ENCODE measurements around the gene CD82.

The CD82 gene

DNA sequence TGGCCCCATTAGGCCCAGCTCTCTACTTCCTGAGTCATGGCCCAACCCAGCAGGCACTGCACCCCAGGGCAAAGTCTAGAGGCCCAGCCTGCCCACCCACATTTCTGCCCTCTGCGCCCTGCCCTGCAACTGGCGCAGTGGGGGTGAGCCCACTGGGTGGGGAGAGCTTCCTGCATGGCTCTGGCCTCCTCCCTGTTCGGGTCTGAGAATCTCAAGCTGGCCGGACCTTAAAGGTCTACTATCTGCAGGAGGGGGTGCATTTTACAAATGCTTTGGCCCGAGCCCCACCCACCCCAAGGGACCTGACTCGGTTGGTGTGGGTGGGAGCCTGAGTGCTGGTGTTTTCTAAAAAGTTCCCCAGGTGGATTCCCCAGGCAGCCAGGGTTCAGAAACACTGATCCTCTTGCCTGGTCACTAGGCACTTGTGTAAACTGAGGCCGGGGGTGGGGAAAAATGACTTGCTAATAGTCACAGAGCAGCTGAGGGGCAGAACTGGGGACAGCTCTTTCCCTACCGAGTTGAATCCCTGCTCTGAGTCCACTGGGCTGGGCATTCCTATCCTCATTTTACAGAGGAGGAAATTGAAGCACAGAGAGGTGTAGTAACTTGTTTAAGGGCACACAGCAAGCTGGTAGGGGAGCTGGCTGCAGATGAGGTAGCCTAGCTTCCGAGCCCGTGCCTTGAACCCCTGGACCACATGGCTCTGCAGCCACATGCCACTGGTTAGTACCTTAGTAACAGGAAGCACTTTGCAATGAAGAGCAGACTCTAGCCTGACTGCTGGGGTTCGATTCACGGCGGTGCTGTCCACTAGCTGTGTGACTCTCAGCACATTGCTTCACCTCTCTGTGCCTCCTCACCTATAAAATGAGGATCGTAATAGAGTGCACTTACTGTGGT is 36.3 kb downstream of the CD82 start:
- Histone ChIP-seq H3K4me1 (ENCODE audit: control insufficient read depth, insufficient read depth, low read length, unreplicated experiment) (peaks cover 26% of the 10 kb centered on the region), H3K27ac (ENCODE audit: low read depth, low read length) (no peak overlapping the region), H3K4me3 (ENCODE audit: low read depth, low read length) (no peak overlapping the region), H3K36me3 (ENCODE audit: insufficient read depth, low read length) (peaks cover under 1% of the 10 kb centered on the region; the same call in 1 of the 2 replicates), H3K27me3 (ENCODE audit: insufficient read depth, low read length) (no peaks in the 10 kb centered on the region), H2AFZ (ENCODE audit: low read length, unreplicated experiment) (no peak overlapping the region), H3K79me2 (ENCODE audit: control insufficient read depth, insufficient read depth, low read length, unreplicated experiment) (no peaks in the 10 kb centered on the region)

DNA sequence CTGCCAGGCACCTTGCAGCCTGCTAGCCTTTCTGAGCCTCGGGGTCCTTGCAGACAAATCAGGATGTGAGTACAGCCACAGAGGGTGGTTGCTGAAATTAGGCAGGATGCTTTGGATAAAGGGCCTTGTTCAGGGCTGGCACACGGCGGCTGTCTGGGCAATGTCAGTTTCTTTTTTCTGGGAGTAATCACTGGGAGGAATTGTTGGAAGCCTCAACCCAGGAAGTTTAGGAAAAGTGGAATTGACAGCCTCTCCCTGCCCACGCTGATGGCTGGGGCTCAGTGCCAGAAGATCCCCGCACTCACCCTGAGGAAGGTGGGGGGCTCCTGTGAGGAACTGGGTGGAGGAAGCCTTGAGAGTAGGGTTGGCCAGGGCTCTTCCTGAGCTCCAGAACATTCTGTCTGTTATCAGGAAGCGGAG is 37.4 kb downstream of the CD82 start:
- peaks cover 38% of the 10 kb centered on the region for H3K4me1 ChIP-seq (ENCODE audit: control insufficient read depth, insufficient read depth, low read length, unreplicated experiment)

DNA sequence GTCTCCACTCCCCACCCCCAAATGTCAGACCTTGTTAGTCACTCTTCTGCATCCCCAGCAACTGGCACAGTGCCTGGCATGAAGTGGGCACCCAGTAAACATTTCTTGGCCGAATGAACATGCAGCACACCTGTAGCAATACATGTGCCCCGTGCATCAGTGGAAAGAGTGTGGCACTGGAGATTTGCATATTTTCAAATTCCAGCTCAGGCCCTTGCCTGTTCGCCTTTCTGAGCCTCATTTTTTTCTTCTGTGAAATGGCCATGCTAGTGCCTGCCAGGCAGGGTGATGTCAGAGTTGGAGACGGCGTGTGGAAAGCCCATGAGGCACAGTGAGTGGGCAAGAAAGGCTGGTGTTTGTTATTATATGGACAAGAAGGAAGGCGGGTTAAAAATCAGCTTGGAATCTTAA is 38.7 kb downstream of the CD82 start:
- H3K4me3 ChIP-seq (ENCODE audit: low read depth, low read length): no peak overlapping the region
- peaks cover 51% of the 10 kb centered on the region for H3K4me1 ChIP-seq (ENCODE audit: control insufficient read depth, insufficient read depth, low read length, unreplicated experiment)
- H3K79me2 ChIP-seq (ENCODE audit: control insufficient read depth, insufficient read depth, low read length, unreplicated experiment): no peaks in the 10 kb centered on the region
- H3K27ac ChIP-seq (ENCODE audit: low read depth, low read length): no peak overlapping the region
- H2AFZ ChIP-seq (ENCODE audit: low read length, unreplicated experiment): no peak overlapping the region
- H3K36me3 ChIP-seq (ENCODE audit: insufficient read depth, low read length): peaks cover 5% of the 10 kb centered on the region; the same call in 1 of the 2 replicates
- no peaks in the 10 kb centered on the region for H3K27me3 ChIP-seq (ENCODE audit: insufficient read depth, low read length)

More for the DNA sequence above, 37.4 kb downstream of the CD82 start:
- Histone ChIP-seq H3K27ac (ENCODE audit: low read depth, low read length) (no peak overlapping the region), H3K79me2 (ENCODE audit: control insufficient read depth, insufficient read depth, low read length, unreplicated experiment) (no peaks in the 10 kb centered on the region), H2AFZ (ENCODE audit: low read length, unreplicated experiment) (no peak overlapping the region), H3K36me3 (ENCODE audit: insufficient read depth, low read length) (peaks cover 5% of the 10 kb centered on the region; the same call in 1 of the 2 replicates), H3K4me3 (ENCODE audit: low read depth, low read length) (no peak overlapping the region), H3K27me3 (ENCODE audit: insufficient read depth, low read length) (no peaks in the 10 kb centered on the region)

DNA sequence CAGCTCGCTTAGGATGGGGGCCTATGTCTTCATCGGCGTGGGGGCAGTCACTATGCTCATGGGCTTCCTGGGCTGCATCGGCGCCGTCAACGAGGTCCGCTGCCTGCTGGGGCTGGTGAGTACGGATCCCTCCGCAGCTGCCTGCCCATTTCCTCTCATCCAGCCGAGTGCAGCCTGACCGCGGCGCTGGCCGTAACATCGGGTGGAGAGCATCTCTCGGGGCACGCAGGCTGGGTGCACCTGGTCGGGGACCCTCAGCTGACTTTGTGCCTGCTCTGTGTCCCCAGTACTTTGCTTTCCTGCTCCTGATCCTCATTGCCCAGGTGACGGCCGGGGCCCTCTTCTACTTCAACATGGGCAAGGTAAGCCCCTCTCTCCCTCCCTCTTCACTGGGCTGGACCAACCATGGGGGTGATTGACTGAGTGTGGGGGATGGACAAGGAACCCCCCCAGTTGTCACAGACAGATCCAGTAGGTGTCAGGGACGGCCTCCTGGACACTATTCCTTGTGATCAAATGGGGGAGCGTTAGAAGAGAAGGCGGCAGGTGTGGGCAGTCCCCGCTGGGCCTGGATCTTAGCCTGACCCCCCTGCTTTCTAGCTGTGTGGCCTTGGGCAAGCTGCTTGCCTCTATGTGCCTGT is 39.7 kb downstream of the CD82 start:
- Histone ChIP-seq H3K4me1 (ENCODE audit: control insufficient read depth, insufficient read depth, low read length, unreplicated experiment) (peaks cover 56% of the 10 kb centered on the region), H3K27ac (ENCODE audit: low read depth, low read length) (no peak overlapping the region), H3K36me3 (ENCODE audit: insufficient read depth, low read length) (peaks cover 5% of the 10 kb centered on the region; the same call in 1 of the 2 replicates), H3K4me3 (ENCODE audit: low read depth, low read length) (no peak overlapping the region), H3K27me3 (ENCODE audit: insufficient read depth, low read length) (no peaks in the 10 kb centered on the region), H2AFZ (ENCODE audit: low read length, unreplicated experiment) (no peak overlapping the region), H3K79me2 (ENCODE audit: control insufficient read depth, insufficient read depth, low read length, unreplicated experiment) (no peaks in the 10 kb centered on the region)

DNA sequence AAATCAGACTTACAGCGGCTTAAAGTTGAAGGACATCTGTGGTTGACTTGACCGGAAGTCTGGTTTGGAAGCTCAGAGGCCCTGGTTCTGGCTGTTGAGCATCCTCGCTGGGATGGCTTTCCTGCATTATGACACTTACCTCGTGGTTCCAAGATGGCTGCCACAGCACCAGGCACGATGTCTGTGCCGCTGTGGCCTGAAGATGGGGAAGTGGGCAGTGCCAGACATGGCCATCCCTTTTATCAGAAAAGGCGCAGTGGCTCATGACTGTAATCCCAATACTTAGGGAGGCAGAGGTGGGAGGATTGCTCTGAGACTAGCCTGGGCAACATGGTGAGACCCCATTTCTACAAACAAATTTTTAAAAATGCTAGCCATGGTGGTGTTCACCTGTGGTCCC is 40.5 kb downstream of the CD82 start:
- Histone ChIP-seq H3K36me3 (ENCODE audit: insufficient read depth, low read length) (peaks cover 5% of the 10 kb centered on the region; the same call in 1 of the 2 replicates), H3K27ac (ENCODE audit: low read depth, low read length) (no peak overlapping the region), H3K27me3 (ENCODE audit: insufficient read depth, low read length) (no peaks in the 10 kb centered on the region), H2AFZ (ENCODE audit: low read length, unreplicated experiment) (no peak overlapping the region), H3K4me3 (ENCODE audit: low read depth, low read length) (no peak overlapping the region), H3K4me1 (ENCODE audit: control insufficient read depth, insufficient read depth, low read length, unreplicated experiment) (peaks cover 56% of the 10 kb centered on the region), H3K79me2 (ENCODE audit: control insufficient read depth, insufficient read depth, low read length, unreplicated experiment) (no peaks in the 10 kb centered on the region)

DNA sequence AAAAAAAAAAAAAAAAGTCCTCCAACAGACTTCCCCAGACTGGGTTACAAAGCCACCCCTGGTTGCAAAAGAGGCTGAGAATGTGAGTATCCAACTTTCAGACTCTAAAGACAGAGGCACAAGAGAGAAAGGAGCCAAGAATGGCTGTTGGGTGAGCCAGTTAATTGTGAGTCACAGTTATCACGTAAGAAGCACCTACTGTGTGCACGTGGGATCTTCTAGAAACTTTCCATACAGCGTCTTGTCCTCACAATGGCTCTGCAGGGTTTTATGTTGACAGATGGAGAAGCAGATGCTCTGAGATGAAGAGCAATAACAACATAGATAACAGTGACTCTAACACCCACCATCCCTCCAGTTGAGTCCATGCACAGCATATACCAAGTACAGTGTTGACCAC is 41.0 kb downstream of the CD82 start:
- Histone ChIP-seq H3K27ac (ENCODE audit: low read depth, low read length) (peak overlapping the region; percentile 63; the same call in 1 of the 2 replicates), H3K36me3 (ENCODE audit: insufficient read depth, low read length) (peaks cover 5% of the 10 kb centered on the region; the same call in 1 of the 2 replicates), H3K27me3 (ENCODE audit: insufficient read depth, low read length) (no peaks in the 10 kb centered on the region), H3K4me3 (ENCODE audit: low read depth, low read length) (no peak overlapping the region), H3K79me2 (ENCODE audit: control insufficient read depth, insufficient read depth, low read length, unreplicated experiment) (no peaks in the 10 kb centered on the region), H2AFZ (ENCODE audit: low read length, unreplicated experiment) (no peak overlapping the region), H3K4me1 (ENCODE audit: control insufficient read depth, insufficient read depth, low read length, unreplicated experiment) (peaks cover 51% of the 10 kb centered on the region)

DNA sequence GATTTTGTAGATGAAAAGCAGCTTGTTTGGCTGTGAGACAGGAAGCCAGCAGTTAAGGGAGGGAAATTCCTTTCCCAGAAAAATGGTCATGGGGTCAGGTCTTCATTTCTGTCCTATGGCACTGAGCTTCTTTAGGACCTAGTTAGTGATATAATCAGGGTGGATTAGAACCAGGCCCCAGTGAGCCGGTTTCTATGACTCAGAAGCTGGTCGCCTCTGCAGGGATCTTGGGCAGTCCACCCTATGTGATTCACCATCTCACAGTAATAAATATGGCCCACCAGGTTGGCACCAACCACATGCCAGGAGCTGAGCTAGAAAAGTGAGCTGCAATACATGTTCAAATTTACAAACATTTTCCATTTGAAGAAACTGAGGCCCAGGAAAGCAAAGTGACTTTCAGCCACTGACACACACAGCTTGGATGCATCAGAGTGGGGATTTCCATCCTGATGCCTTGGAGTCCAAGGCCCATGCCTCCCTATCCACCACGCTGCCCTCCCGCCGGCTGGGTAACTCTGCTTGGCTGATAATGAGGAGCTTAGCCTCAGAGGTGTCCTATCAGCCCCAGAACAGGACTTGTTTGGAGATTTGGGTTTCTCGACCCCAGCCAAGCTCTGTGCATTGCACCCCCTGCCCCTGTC is 42.0 kb downstream of the CD82 start:
- H3K27ac ChIP-seq (ENCODE audit: low read depth, low read length): peak overlapping the region; percentile 63
- peaks cover 44% of the 10 kb centered on the region for H3K4me1 ChIP-seq (ENCODE audit: control insufficient read depth, insufficient read depth, low read length, unreplicated experiment)

DNA sequence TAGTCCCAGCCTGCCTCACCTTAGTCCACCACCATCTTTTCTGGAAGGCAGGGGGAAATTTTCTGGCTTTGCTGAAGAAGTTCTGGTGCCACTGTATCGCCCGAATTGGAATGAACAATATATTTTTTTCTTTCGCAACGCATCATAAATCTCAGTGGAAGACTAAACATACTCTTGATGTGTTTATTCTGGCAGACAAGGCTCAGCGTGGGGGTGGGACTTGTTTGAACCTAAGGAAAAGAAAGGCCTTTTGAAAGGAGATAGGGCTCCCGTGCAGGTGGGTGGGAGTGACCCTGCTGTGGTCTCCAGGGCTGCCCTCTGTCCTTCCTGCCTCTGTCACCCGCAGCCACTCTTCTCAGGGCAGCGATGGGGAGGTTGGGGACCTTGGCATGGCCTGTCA is 42.5 kb downstream of the CD82 start:
- Histone ChIP-seq H3K27ac (ENCODE audit: low read depth, low read length) (peak overlapping the region; percentile 63), H2AFZ (ENCODE audit: low read length, unreplicated experiment) (no peak overlapping the region), H3K36me3 (ENCODE audit: insufficient read depth, low read length) (peaks cover 5% of the 10 kb centered on the region; the same call in 1 of the 2 replicates), H3K79me2 (ENCODE audit: control insufficient read depth, insufficient read depth, low read length, unreplicated experiment) (no peaks in the 10 kb centered on the region), H3K4me3 (ENCODE audit: low read depth, low read length) (no peak overlapping the region), H3K27me3 (ENCODE audit: insufficient read depth, low read length) (no peaks in the 10 kb centered on the region), H3K4me1 (ENCODE audit: control insufficient read depth, insufficient read depth, low read length, unreplicated experiment) (peaks cover 44% of the 10 kb centered on the region)

More for the DNA sequence above, 42.0 kb downstream of the CD82 start:
- Histone ChIP-seq H2AFZ (ENCODE audit: low read length, unreplicated experiment) (no peak overlapping the region), H3K27me3 (ENCODE audit: insufficient read depth, low read length) (no peaks in the 10 kb centered on the region), H3K36me3 (ENCODE audit: insufficient read depth, low read length) (peaks cover 5% of the 10 kb centered on the region; the same call in 1 of the 2 replicates), H3K4me3 (ENCODE audit: low read depth, low read length) (no peak overlapping the region), H3K79me2 (ENCODE audit: control insufficient read depth, insufficient read depth, low read length, unreplicated experiment) (no peaks in the 10 kb centered on the region)

DNA sequence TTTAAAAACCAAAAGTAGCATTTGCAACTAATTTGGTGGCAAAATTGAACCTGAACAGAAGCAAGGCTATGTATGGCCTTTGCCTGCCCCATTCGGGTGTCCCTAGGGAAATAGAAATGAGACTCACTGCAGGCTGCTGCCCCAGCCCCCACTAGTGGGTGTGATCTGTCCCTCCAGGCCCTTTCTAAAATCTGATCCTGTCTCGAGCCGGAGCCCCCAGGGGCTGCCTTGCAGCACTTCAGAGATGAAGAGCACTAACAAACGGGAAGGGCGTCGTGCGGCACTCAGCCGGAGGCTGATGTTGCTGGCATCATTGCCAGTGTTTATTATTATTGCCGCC is 43.2 kb downstream of the CD82 start:
- no peak overlapping the region for H3K27ac ChIP-seq (ENCODE audit: low read depth, low read length)
- no peak overlapping the region for H2AFZ ChIP-seq (ENCODE audit: low read length, unreplicated experiment)
- H3K4me1 ChIP-seq (ENCODE audit: control insufficient read depth, insufficient read depth, low read length, unreplicated experiment): peaks cover 41% of the 10 kb centered on the region
- H3K36me3 ChIP-seq (ENCODE audit: insufficient read depth, low read length): peaks cover 5% of the 10 kb centered on the region; the same call in 1 of the 2 replicates
- no peak overlapping the region for H3K4me3 ChIP-seq (ENCODE audit: low read depth, low read length)
- H3K79me2 ChIP-seq (ENCODE audit: control insufficient read depth, insufficient read depth, low read length, unreplicated experiment): no peaks in the 10 kb centered on the region
- H3K27me3 ChIP-seq (ENCODE audit: insufficient read depth, low read length): no peaks in the 10 kb centered on the region

DNA sequence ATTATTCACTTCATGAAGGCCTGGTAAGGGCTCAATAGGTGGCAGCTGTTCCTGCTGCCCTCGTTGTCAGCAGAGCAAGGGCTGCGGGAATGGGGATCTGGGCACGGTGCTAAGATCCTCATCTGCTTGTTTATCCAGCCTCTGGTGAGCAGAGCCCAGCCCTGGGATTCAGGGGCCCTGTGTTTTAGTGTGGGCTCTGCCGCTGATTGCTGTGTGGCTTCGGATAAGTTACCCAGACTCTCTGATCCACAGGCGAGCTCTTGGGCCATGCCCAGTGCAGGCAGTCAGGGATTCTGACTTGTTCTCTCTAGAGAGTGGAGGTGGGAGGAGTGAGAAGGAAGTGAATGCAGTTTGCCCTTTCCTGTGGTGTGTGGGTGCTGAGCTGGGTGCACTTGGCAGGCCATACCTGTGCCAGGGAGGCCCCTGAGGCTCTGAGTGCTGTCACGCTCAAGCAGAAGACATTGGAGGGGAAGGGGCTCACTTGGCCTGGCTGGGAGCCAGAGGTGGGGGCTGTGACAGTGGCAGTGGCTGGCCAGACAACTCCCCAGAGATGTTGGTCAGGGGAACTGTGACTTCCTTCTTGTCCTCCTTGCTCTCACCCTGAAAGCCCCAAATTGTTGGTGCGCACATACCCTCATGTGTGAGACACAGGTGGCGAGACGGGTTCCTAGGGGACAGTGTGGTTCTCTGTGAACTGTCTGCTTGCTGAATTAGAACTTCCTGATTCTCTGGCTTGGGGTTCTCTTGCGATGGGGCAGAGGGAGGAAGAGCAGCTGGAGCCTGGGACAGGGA is 43.7 kb downstream of the CD82 start:
- Histone ChIP-seq H3K4me3 (ENCODE audit: low read depth, low read length) (no peak overlapping the region), H3K27ac (ENCODE audit: low read depth, low read length) (no peak overlapping the region), H3K4me1 (ENCODE audit: control insufficient read depth, insufficient read depth, low read length, unreplicated experiment) (peaks cover 35% of the 10 kb centered on the region), H3K79me2 (ENCODE audit: control insufficient read depth, insufficient read depth, low read length, unreplicated experiment) (no peaks in the 10 kb centered on the region), H2AFZ (ENCODE audit: low read length, unreplicated experiment) (no peak overlapping the region), H3K27me3 (ENCODE audit: insufficient read depth, low read length) (no peaks in the 10 kb centered on the region), H3K36me3 (ENCODE audit: insufficient read depth, low read length) (peaks cover 5% of the 10 kb centered on the region; the same call in 1 of the 2 replicates)

Measured in ACC112 (cell line).